Kidney (tissue), 14 donors: ENCODE data around the gene HOXC9. TPM values are rescaled to one million over a fixed set of nuclear protein-coding genes. Genes with fewer than 3 reads are reported as not detected.

ENCODE experiments used
- DNase-seq, 5 donors: peaks; one replicate each; pipeline ENCODE4 v3.0.0-alpha.2; 2013 to 2020
- FAIRE-seq: peaks from 2 replicates; lab custom pipeline; 2012; peaks lifted over from hg19 to GRCh38; lab: Jason Lieb, UNC
- H3K27ac ChIP-seq, 2 donors: one replicate each; pipeline ENCODE4 v1.7.0; 2013; ENCODE audit warnings: low read depth in 2 of 2, low read length in 2 of 2, inconsistent platforms in 1 of 2
- H3K27me3 ChIP-seq: one replicate; pipeline ENCODE4 v1.7.1; 2013; ENCODE audit warnings: low read length, inconsistent platforms; ENCODE audit not compliant: control insufficient read depth, insufficient read depth
- H3K36me3 ChIP-seq, 3 donors: one replicate each; pipeline versions ENCODE4 v1.7.0 to v1.7.1; 2013; ENCODE audit warnings: low read length in 3 of 3, control low read depth in 1 of 3, inconsistent platforms in 1 of 3; ENCODE audit not compliant: insufficient read depth in 3 of 3, control insufficient read depth in 2 of 3
- H3K4me1 ChIP-seq, 3 donors: one replicate each; pipeline versions ENCODE4 v1.7.0 to v1.7.1; 2013; ENCODE audit warnings: low read length in 3 of 3, inconsistent platforms in 1 of 3, low read depth in 1 of 3; ENCODE audit not compliant: control insufficient read depth in 2 of 3, insufficient read depth in 2 of 3
- H3K4me3 ChIP-seq, 3 donors: one replicate each; pipeline versions ENCODE4 v1.7.0 to v1.8.1; 2013; ENCODE audit warnings: low read length in 3 of 3, control low read depth in 1 of 3, inconsistent platforms in 1 of 3
- H3K9ac ChIP-seq, 3 donors: one replicate each; pipeline versions ENCODE4 v1.7.0 to v1.7.1; 2013; ENCODE audit warnings: low read length in 3 of 3, control low read depth in 1 of 3, inconsistent platforms in 1 of 3
- H3K9me3 ChIP-seq, 3 donors: one replicate each; pipeline versions ENCODE4 v1.7.0 to v1.7.1; 2013; ENCODE audit warnings: low read length in 3 of 3, control low read depth in 1 of 3, inconsistent platforms in 1 of 3; ENCODE audit not compliant: control insufficient read depth in 2 of 3, insufficient read depth in 1 of 3
- CTCF ChIP-seq: IDR thresholded peaks from 3 replicates; pipeline ENCODE4 v1.5.1; 2012; ENCODE audit warnings: mild to moderate bottlenecking, moderate library complexity, borderline replicate concordance; ENCODE audit not compliant: insufficient read depth; ENCODE audit errors: extremely low read depth
- intact Hi-C: fragments of 100-400 bp; cut with DNase I; formaldehyde crosslinking; loops from one replicate; pipeline ENCODE4 v1.11.1; 2022
- polyA plus RNA-seq: library from polyadenylated mRNA; stranded (reverse); fragments of 350-450 nt; fragmentation: Illumina TruSeq; extraction: RNeasy Lipid Tissue Mini Kit (QIAGEN cat#74804); gene quantifications from one replicate; pipeline ENCODE4 v1.2.3, GENCODE V29; 2014; ENCODE audit warnings: low read depth, low replicate concordance; ENCODE audit not compliant: insufficient read depth
- total RNA-seq: library from RNA; stranded (reverse); fragmentation: NEBNext Ultra II Directional; extraction: Animal tissue kit (Norgen Biotek cat#: 25700); gene quantifications from one replicate; pipeline ENCODE4 v1.2.1, GENCODE V29; 2021
- donor health status: control.
- donor health status: control.
- donor health status: control.
- donor health status: control.
- donor health status: control.
- donor health status: DM: yes; HTN: yes; CAD: no.
- donor health status: Normal renal cell carcinoma (clear cell type).

Gene HOXC9
- total and polyA plus RNA-seq, 2 donors from 2014 or later: 11.7 to 16.5 TPM

GRCh38 chr12:53980104-53980801, 19.7 kb upstream of the HOXC9 start:
- Histone ChIP-seq H3K27ac (peak overlapping the region; percentile 61 to 85), H3K4me3 (peak overlapping the region in 2 of 3 donors; percentile 2 to 58), H3K4me1 (peaks cover 0 to 7% (median 7%) of the 10 kb centered on the region in 3 donors), H3K27me3 (no peaks in the 10 kb centered on the region), H3K9ac (peak overlapping the region in 2 of 3 donors; percentile 22 to 63), H3K9me3 (no peaks in the 10 kb centered on the region), H3K36me3 (no peaks in the 10 kb centered on the region)
- intact Hi-C loops: no loop called here
- DNase-seq (peak in 4 of 5 donors; percentile 79 to 90 (median 84)), FAIRE-seq (no peak)
- TF ChIP-seq CTCF: no peak

- DNase-seq: peak in 3 of 5 donors; percentile 55 to 72 (median 57)
These were observed 19.0 kb upstream of the HOXC9 start for GRCh38 chr12:53980802-53981496.

More at GRCh38 chr12:53980802-53981496, 19.0 kb upstream of the HOXC9 start:
- peaks cover 0 to 8% (median 7%) of the 10 kb centered on the region in 3 donors for H3K4me1 ChIP-seq
- peak overlapping the region in 2 of 3 donors; percentile 22 to 63 for H3K9ac ChIP-seq
- FAIRE-seq: no peak
- no peaks in the 10 kb centered on the region for H3K9me3 ChIP-seq
- H3K27ac ChIP-seq: peak overlapping the region; percentile 61 to 85
- H3K27me3 ChIP-seq: no peaks in the 10 kb centered on the region
- H3K36me3 ChIP-seq: no peaks in the 10 kb centered on the region
- peak overlapping the region in 2 of 3 donors; percentile 2 to 58 for H3K4me3 ChIP-seq
- no peak for TF ChIP-seq CTCF
- intact Hi-C loops: no loop called here
